GM21737 (cell line): ENCODE data around the gene GPC5.

Source experiments
- ATAC-seq: cut with Tn5 transposase; IDR thresholded peaks from one replicate; pipeline ENCODE4 v1.9.1; 2021; ENCODE audit warnings: mild to moderate bottlenecking, moderate library complexity; ENCODE audit not compliant: unreplicated experiment

Gene GPC5

DNA sequence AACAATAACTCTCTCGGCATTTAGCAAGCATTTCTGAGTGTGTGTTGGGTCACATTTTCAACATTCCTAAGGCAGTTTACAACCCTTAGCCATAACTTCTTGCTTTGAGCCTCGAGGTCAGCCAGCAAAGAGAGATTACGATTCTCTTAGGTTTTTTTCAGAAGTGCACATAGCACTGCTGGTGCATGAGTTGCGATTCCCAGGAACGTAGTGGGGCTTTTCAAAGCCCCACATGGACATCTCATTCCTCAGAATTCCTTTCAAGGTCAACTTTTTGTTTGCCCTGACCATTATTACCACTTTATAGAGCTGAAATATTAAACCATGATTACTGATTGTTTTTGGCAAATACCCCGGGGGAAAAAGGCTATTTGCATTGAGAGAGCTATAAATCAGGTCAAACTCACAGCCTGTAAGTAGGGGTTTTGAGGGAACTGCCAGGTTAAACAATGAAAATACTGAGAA is 705.3 kb downstream of the GPC5 start:
- no peak for ATAC-seq

DNA sequence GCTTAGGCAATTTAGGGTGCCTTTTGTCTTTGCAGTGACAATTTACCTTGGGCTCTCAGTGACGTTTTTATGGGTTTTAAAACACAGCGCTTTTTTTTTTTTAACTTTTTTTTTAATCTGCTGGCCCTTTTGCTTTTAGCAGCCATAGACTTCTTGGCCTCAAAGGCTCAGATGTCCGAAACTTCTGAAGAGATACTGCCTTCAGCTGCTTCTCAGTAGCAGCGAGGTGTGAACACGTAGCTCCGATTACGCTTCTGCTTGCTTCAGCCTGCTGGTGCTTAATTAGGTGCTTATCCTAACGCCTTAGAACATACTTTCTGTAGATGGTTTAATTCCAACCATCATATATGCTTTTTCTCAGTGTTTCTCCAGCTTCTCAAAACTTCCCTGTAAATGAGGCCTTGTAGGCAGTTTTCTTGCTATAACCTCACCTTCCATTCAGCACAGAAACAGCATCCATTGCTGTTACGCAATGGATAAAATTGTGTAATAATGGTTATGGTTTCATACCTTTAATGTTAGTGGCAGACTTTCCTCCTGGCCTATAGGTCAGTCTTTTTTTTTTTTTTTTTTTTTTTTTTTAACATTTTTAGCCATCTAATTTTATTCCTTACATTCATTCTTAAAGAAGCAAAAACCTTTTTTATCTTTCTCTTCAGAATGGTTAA is 723.9 kb downstream of the GPC5 start:
- no peak for ATAC-seq

DNA sequence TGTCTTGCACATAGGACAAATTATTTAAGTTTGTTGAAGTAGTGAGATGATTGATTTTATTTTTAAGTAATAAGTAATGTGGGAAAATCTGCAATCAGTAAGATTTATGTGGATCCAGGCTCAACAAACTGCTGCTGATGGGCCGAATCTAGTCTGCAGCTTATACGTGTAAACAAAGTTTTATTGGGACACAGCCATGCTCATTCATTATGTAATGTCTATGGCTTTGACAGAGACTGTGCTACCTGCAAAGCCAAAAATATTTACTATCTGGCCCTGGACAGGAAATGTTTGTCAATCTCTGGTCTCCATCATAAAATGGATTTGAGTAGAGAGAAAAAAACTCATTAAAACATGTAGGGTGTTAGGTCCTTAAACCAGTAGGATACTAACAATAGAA is 728.0 kb downstream of the GPC5 start:
- ATAC-seq, result no peak

DNA sequence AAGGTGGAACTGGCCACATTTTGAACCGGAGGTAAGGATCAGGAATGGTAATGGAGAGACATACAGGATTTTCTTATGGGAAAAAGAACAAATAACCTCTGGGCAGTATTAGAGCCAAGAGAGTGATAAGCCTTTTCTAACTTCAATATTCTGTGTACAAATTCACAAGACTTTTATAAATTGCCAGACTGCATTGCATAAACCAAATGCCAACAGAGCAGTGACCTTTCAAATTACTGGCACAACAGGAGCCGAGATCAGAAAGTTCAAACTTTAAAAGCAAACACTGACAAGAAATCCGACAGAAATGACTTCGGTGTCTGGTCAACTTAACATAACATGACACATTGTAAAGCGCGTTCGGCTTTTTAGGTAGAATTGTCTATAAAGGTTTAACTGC is 737.1 kb downstream of the GPC5 start:
- ATAC-seq, result no peak

DNA sequence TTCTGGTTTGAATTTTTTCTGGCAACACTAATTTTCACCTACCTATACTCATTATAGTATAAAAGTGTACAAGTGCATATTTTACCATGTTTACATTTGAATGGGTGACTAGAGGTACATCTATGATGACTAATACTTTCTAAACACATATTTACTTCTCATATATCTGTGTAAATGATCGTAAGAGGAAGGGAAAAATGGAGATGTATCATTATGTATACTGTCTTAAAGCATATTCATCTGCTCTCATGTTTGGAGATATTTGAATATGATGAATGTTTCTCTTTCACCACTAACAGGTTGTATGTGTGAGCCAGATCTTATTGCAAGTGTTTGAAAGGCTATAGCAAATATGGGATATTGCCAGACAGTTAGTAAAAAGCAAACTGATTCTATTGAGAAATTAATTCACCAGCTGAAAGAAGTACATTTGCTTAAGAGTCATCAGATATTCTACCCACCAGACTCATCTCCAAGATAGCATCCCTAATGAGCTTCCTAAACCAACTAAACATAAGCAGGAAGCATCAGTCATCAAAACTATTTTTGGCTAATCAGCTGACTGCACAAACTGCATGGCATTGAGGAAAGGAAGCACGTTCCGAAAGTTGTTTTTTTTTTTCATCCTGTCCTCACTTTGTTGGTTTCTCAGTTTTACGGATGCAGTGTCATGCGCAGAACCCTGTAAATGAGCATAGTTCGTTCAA is 738.2 kb downstream of the GPC5 start:
- no peak for ATAC-seq

DNA sequence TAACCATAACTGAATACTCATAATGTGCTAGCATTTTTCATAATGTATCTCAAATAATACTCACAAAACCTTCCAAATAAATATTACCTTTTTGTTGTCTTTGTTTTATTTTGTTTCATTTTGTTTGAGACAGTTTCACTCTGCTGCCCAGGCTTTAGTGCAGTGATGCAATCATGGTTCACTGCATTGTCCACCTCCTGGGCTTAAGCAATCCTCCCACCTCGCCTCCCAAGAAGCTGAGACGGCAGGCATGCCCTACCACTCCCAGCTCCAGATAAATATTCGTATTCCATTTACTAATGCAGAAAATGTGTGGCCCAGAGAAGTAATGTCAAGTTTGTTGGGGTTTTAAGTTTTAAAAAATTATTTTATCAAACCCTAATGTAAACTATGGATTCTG is 739.1 kb downstream of the GPC5 start:
- no peak for ATAC-seq

DNA sequence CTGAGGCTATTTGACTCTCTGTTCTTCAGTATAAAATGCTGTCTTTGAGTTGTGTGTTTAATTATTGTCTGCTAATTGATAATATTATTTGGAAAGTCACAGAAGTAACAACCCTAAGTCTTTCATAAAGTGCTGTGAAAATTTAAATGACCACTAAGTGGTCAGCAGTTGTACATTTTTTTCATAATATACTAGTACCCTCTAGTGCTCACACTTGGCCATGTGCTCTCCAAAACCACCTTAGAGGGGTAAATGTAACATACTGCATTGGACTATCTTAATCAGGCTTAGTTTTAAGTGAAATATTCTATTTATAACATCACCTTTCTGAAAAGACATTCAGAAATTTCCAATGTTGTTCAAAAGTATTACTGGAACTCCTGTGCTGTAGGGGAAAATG is 745.3 kb downstream of the GPC5 start:
- ATAC-seq, result no peak

DNA sequence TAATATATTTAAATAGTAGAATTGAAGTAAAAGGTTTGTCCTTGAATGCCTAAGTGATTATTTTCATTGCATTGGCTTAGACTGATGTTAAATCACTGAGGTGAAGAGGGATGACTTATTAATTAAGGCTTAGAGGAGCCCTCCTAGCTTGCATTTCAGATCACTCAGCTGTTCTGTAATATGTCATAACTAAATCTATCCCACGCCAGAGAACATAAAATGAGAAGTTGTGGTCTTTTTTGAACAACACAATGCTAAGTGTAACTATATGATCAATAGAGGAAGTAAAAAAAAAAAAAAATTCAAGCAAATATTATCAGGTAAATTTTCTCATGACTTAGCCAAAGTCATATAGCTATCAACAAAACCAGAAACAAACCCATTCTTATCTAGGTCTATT is 752.2 kb downstream of the GPC5 start:
- no peak for ATAC-seq

DNA sequence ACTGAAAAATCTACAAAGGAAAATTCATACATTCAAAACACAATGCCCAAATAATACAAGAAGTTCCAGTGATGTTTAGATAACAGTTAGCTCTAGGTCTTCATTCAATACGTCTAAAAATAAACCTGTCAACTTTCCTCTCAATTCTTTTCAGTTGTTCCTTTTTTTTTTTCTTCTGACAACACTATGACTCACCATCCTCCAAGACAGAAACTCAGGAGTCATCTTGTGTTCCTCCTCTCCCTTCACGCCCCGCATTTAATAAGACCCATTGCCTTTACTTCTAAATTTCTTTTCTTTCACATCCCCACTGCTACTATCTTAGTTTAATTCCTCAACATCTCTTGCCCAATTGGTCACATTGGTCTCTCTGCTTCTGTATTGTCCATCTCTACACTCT is 759.9 kb downstream of the GPC5 start:
- no peak for ATAC-seq

DNA sequence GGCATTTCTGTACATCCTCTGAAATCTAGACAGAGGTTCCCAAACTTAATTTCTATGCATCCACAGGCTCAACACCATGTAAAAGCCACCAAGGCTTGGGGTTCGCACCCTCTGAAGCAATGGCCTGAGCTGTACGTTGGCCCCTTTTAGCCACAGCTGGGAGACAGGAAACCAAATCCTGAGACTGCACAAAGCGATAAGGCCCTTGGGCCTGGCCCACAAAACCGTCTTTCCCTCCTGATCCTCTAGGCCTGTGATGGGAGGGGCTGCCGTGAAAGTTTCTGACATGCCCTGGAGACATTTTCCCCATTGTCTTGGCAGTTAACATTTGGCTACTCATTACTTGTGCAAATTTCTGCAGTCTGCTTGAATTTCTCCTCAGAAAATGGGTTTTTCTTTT is 766.4 kb downstream of the GPC5 start:
- ATAC-seq, result no peak

DNA sequence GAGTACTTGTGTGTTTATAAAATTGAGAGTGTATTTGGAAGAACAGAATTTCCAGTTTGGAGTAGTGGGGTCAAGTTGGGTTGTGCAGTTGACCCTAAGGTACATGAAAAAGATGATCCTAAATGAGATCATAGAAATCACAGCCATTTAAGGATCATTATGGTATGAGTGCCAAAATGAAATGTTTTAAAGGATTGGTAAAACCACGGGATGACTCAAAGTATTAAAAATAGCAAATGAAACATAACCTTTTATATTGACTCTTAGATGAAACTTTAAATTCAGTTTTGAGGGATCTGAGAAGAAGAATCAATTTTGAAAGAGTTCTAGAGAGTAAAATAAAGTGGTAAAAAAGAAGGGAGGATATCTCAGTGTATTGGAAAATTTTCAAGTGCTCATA is 773.8 kb downstream of the GPC5 start:
- no peak for ATAC-seq

DNA sequence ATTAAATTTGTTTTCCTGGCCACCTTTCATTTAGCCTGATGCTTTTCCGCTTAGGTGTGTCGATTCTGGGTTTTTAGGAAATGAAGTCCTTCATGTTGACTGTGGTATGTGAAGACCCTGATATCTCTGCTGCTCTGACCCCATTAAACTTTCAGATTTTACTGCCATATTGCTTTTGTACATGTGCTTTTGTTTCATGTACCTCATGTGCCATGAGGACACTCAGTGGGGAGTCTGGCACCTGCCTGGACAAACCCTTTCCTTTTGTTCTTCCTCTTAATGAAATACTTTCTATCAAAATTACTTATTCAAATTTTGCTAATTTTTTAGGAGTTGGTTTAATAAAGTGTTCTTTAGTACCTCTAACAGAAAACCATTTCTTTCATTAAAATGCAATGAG is 774.8 kb downstream of the GPC5 start:
- ATAC-seq, result no peak

DNA sequence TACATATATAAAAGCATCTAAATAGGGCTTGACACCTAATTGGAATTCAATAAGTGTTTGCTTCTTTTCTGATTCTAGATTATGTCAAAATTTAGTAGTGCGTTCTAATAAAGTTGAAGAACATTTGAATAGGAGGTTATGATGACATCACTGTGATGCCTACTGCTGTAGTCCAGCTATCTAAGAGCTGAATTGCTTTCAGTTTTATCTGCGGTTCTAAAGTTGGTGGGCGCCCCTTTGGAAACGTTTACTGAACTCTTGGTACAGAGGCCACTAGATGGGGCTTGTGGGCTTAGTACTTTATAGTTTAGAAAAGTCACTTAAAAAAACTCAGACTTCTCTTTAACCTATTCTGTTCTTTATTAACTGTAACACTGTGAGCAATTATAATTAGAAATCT is 776.9 kb downstream of the GPC5 start:
- ATAC-seq, result no peak

DNA sequence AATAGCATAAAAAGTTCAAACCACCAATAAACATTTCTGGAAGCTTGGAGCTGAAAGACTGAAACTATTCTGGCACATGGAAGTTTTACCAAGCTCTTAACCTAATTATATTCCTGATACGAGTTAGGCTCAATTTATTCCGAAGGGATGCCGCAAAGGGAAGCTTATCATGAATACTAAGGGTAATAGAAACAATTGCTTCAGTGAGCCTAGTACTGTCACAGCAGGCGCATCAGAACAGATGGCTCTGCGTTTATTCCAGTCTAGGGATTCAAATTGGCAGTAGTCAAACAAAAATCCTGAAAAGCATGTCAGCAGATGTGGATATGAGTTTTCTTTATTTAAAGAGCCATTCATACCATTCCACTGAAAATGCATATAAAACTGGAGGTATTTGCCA is 779.5 kb downstream of the GPC5 start:
- no peak for ATAC-seq

DNA sequence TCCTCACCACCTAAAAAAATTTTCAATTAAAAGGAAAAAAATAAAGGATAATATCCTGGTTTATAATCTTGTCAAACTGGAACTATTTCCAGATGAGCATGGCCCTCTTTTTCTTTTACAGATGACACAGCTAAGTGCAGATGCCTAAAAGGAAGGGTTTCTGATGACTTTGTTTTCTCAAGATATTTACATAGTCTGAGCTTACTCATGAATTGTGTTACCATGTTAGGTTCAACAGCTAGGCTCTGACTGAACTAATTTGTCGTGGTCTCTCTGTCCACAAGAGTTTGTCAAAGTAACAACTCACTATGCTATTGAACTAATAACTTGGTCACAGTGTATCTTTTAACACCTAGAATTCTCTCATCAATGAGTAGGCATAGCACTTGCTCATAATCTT is 780.8 kb downstream of the GPC5 start:
- ATAC-seq, result no peak

DNA sequence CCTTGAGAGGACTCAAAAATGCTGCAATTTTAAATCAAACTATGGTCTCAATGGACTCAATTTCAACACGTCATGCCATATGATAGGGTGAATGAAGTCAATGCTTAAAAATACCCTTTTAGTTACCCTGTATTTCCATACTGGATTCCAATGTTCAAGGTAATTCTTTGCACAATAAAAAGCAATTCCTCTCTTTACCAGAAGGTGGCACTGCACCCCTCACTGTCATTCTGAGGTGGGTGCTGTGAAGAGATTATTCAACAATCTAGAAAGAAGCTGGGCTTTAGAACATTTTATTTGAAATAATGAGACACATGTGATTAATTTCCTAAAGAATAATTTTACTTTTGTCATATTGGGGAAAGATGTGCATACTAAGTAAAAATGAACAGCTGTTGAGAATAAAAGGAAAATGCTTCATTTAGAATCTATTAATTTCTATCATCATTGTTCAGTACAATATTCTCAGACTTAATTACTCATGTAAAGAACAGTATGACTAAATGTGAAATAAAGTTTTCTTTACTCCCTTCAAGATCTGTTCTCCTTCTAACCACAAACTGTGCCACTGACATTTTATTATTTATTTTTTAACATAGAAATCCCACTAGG is 789.1 kb downstream of the GPC5 start:
- ATAC-seq, result no peak

DNA sequence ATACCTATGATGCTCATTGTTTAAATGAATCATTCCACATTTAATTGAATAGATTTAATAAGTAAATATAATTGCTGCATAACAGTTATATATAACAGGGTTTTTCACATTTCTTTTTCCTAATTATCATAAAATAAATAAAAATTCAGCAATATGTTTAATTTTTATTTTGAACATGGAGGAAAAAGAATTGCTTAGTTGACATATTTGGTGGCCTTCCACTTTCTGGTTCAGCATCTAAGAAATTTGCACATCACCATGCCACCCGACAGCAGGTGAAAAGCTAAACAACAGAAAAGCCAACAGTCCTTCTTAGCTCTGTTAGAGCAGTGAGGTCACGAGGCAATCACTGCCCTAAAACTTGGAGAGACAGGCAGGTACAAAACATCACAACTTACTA is 790.2 kb downstream of the GPC5 start:
- no peak for ATAC-seq

DNA sequence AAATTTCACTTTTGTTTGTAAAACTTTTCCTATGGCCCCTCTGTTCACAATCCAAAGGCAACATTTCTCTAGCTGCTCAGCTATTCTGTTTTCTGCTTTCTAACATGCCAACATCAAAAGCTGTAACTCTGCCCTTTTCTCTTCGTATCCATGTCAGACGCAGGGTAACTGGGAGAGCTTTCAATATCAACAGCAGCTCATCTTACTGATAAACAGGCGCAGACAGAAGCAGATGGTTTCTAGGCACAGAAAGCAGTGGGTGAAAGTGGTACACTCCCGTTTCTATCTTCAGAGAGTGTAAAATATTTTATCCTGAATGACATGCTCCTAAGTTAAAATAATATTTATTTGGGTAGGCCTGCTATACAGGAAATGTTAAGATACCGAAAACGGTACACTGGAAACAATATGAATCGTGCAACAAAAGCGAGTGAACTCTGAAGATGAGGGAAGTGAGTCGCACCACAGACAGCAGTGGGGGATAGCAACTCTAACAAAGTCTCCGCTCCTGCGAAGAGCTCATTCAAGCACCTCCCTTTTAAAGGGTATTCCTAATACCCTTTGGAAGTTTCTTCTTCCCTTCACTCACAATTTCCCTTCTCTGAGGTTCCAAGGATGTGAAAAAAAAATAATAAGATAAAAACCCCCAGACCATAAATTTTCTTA is 798.3 kb downstream of the GPC5 start:
- no peak for ATAC-seq

DNA sequence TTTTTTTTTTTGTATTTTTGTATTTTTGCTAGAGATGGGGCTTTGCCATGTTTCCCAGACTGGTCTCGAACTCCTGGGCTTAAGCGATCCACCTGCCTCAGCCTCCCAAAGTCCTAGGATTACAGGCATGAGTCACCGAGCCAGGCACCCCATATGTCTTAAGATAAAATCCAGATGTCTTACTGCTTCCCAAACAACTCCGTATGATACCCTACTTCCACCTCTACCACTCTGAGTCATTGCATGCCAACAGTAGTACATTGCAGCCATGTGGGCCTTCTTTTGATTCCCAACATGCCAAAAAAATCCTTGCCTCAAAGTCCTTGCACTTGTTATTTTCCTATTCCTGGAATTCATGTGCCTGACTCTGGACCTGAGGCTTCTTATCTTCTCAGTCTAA is 799.2 kb downstream of the GPC5 start:
- no peak for ATAC-seq

DNA sequence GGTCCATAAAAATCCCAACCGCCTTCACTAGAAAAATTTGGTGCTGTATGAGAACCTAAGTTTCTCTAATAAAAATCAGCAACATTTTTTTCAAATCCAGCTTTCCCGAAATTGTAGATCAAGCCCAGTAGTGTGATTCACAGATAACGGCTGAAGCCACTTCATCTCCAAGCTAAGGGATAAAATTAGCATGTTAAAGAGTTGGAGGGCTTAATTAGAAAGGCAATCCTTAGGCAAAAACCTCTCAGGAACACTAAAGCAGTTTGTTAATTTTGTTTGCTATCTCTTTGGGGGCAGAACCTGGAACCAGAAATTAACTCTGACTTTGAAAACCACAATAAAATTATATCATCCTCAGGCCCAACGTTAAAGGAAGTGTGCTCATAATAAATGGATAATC is 820.2 kb downstream of the GPC5 start:
- no peak for ATAC-seq

DNA sequence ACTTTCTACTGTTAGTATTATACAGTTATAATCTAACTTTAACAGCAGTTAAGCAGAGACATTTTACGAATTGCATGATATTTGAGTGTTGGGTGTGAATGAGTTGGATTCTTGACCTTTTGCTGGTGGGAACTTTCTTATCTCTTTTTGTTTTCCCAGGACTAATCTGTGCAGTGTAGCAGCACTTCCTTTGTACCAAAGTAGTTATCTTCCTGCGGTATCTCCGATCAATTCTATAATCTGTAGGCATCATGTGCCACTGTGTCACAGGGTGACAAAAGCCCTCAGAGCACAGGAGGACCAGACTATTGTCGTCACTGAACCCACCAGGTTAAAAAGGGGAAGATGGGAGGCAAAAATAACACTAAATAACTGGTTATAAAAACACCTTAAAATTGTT is 823.5 kb downstream of the GPC5 start:
- no peak for ATAC-seq
